NT2/D1 (cell line): Measurements from ENCODE around the gene KCNQ1.

Source experiments
- SUZ12 ChIP-seq: IDR thresholded peaks from 2 replicates; pipeline ENCODE4 v1.6.1; 2011; ENCODE audit not compliant: insufficient read length, insufficient read depth; ENCODE audit errors: extremely low read depth
- ZNF274 ChIP-seq: IDR thresholded peaks from 2 replicates; pipeline ENCODE4 v1.6.1; 2011; ENCODE audit warnings: mild to moderate bottlenecking, low read depth, low read length

DNA sequence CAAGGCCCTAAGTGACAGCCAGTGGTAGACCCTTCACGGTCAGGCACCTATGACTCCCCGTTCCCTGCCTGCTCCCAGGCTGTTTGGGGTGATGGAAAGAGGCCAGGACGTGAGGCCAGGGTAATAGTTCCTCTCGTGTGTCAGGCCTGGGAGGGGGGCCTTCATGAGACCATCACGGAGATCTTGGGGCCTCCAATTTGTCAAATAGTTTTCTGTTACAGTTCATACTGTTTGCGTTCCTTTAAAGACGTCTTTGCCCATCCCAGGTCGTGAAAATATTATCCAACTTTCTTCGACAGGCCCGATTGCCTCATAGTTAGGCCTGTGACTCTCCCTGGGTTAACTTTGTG lies 317.2 kb downstream of the KCNQ1 start:
- TF ChIP-seq SUZ12 = no peak
- TF ChIP-seq ZNF274 = no peak
